ENCODE data around the gene MYLK4.

Gene MYLK4

DNA sequence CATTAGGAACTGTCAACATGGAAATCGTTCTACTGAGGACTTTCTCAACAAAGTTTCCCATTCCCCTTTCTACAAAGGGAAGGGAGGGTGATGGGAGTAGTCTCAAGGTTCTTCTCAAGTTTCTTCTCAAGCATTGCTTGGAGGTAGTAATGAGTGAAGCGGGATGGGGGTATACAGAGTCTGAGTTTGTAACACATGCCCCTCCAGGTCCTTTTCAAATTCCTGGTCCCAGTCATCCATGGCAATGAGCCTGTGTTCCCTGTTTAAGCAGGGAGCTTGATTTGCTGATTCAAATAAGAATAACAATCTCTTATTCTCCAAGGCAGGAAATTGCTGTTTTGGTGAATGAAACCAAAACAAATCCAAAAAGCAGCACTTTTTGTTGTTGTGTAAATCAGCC lies 45.5 kb downstream of the MYLK4 start:
- Histone ChIP-seq H3K27me3 (ENCODE audit: control insufficient read depth, insufficient read depth, low read length) (no peaks in the 10 kb centered on the region), H3K79me2 (no peaks in the 10 kb centered on the region), H3K9ac (no peak overlapping the region), H3K4me3 (ENCODE audit: low read depth, low read length) (no peak overlapping the region), H3K36me3 (ENCODE audit: control insufficient read depth, insufficient read depth, low read length) (no peaks in the 10 kb centered on the region), H2AFZ (no peak overlapping the region), H3K4me1 (no peaks in the 10 kb centered on the region), H3K4me2 (ENCODE audit: low read length) (no peak overlapping the region), H3K27ac (no peak overlapping the region), H3K9me3 (ENCODE audit: control insufficient read depth, low read length) (no peaks in the 10 kb centered on the region)
- no peak for TF ChIP-seq CTCF (IDR thresholded peaks at IDR 0.05)

- Histone ChIP-seq H3K4me2 (ENCODE audit: low read length) (no peak overlapping the region), H2AFZ (no peak overlapping the region), H3K27me3 (ENCODE audit: control insufficient read depth, insufficient read depth, low read length) (no peaks in the 10 kb centered on the region), H3K4me1 (no peaks in the 10 kb centered on the region), H3K9me3 (ENCODE audit: control insufficient read depth, low read length) (no peaks in the 10 kb centered on the region), H3K9ac (no peak overlapping the region), H3K4me3 (ENCODE audit: low read depth, low read length) (no peak overlapping the region), H3K79me2 (no peaks in the 10 kb centered on the region), H3K36me3 (ENCODE audit: control insufficient read depth, insufficient read depth, low read length) (no peaks in the 10 kb centered on the region), H3K27ac (no peak overlapping the region)
- no peak for TF ChIP-seq CTCF (IDR thresholded peaks at IDR 0.05)
Measured at GRCh38 chr6:2697291-2697690, 53.4 kb downstream of the MYLK4 start.

- Histone ChIP-seq H3K4me1 (no peaks in the 10 kb centered on the region), H2AFZ (no peak overlapping the region), H3K4me2 (ENCODE audit: low read length) (no peak overlapping the region), H3K36me3 (ENCODE audit: control insufficient read depth, insufficient read depth, low read length) (no peaks in the 10 kb centered on the region), H3K9me3 (ENCODE audit: control insufficient read depth, low read length) (no peaks in the 10 kb centered on the region), H3K79me2 (no peaks in the 10 kb centered on the region), H3K27me3 (ENCODE audit: control insufficient read depth, insufficient read depth, low read length) (no peaks in the 10 kb centered on the region), H3K9ac (no peak overlapping the region), H3K27ac (no peak overlapping the region), H3K4me3 (ENCODE audit: low read depth, low read length) (no peak overlapping the region)
- TF ChIP-seq CTCF (IDR thresholded peaks at IDR 0.05): peak; percentile 17
Measured at GRCh38 chr6:2695454-2696095, 55.1 kb downstream of the MYLK4 start.

DNA sequence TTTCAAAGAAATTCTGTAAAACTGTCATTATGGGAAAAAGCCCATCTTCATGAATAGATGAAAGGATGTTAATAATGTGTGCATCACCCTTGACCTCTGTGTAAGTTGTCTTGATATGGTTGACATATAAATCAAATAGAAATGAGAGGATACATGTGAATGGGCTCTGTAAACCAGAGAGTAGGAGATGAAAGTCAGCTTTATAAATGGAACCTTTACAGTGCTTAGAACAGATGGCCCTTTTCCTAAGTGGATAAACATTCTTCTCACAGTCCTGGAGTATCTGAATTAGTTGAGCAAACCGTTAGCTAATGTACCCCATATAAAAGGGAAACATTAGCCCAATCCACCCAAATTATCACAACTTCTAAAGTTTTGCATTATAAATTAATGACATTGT lies 57.5 kb downstream of the MYLK4 start:
- TF ChIP-seq CTCF (IDR thresholded peaks at IDR 0.05): no peak
- H3K27me3 ChIP-seq (ENCODE audit: control insufficient read depth, insufficient read depth, low read length): no peaks in the 10 kb centered on the region

GRCh38 chr6:2688401-2689064 lies 62.2 kb downstream of the MYLK4 start:
- no peaks in the 10 kb centered on the region for H3K79me2 ChIP-seq
- H3K9ac ChIP-seq: no peak overlapping the region
- H3K27me3 ChIP-seq (ENCODE audit: control insufficient read depth, insufficient read depth, low read length): no peaks in the 10 kb centered on the region
- no peak overlapping the region for H3K4me3 ChIP-seq (ENCODE audit: low read depth, low read length)
- H3K9me3 ChIP-seq (ENCODE audit: control insufficient read depth, low read length): no peaks in the 10 kb centered on the region
- no peak for TF ChIP-seq CTCF (IDR thresholded peaks at IDR 0.05)
- H3K4me1 ChIP-seq: no peaks in the 10 kb centered on the region
- H3K27ac ChIP-seq: no peak overlapping the region
- no peak overlapping the region for H2AFZ ChIP-seq
- no peaks in the 10 kb centered on the region for H3K36me3 ChIP-seq (ENCODE audit: control insufficient read depth, insufficient read depth, low read length)
- H3K4me2 ChIP-seq (ENCODE audit: low read length): no peak overlapping the region

More for the DNA sequence above, 57.5 kb downstream of the MYLK4 start:
- Histone ChIP-seq H3K4me3 (ENCODE audit: low read depth, low read length) (no peak overlapping the region), H3K27ac (no peak overlapping the region), H3K79me2 (no peaks in the 10 kb centered on the region), H3K9ac (no peak overlapping the region), H3K4me1 (no peaks in the 10 kb centered on the region), H3K36me3 (ENCODE audit: control insufficient read depth, insufficient read depth, low read length) (no peaks in the 10 kb centered on the region), H3K9me3 (ENCODE audit: control insufficient read depth, low read length) (no peaks in the 10 kb centered on the region), H2AFZ (no peak overlapping the region), H3K4me2 (ENCODE audit: low read length) (no peak overlapping the region)
